Endodermal cell (in vitro differentiated cells): ENCODE measurements around the gene FBXO38. TPM values are rescaled to one million over a fixed set of nuclear protein-coding genes. Genes with fewer than 3 reads are reported as not detected.

ENCODE experiments used
- DNase-seq: peaks from one replicate; pipeline ENCODE4 v3.0.0-alpha.2; 2017
- H3K27ac ChIP-seq: 2 replicates; pipeline ENCODE4 v1.5.1; 2013; ENCODE audit warnings: mild to moderate bottlenecking, low read depth, low read length, moderate library complexity
- H3K27me3 ChIP-seq: 2 replicates; pipeline ENCODE4 v1.6.1; 2013; ENCODE audit warnings: mild to moderate bottlenecking, low read length, moderate library complexity; ENCODE audit not compliant: insufficient read depth, control insufficient read depth, poor library complexity, severe bottlenecking
- H3K36me3 ChIP-seq: 2 replicates; pipeline ENCODE4 v1.7.0; 2013; ENCODE audit warnings: mild to moderate bottlenecking, low read length, moderate library complexity; ENCODE audit not compliant: control insufficient read depth, insufficient read depth
- H3K4me1 ChIP-seq: one replicate; pipeline ENCODE4 v1.7.0; 2013; ENCODE audit warnings: low read length; ENCODE audit not compliant: control insufficient read depth, insufficient read depth
- H3K4me3 ChIP-seq: 2 replicates; pipeline ENCODE4 v1.5.1; 2013; ENCODE audit warnings: mild to moderate bottlenecking, low read length, moderate library complexity
- H3K9ac ChIP-seq: 2 replicates; pipeline ENCODE4 v1.6.1; 2013; ENCODE audit warnings: mild to moderate bottlenecking, low read length, moderate library complexity; ENCODE audit not compliant: poor library complexity, severe bottlenecking; ENCODE audit errors: extremely low read depth
- H3K9me3 ChIP-seq: 2 replicates; pipeline ENCODE4 v1.6.1; 2013; ENCODE audit warnings: mild to moderate bottlenecking, low read length, moderate library complexity; ENCODE audit not compliant: control insufficient read depth
- H3K27ac Mint-ChIP-seq: 2 replicates; pipeline ENCODE4 v1.8.0; 2020; ENCODE audit warnings: mixed read lengths
- H3K27me3 Mint-ChIP-seq: 2 replicates; pipeline ENCODE4 v1.8.0; 2021; ENCODE audit warnings: mild to moderate bottlenecking, mixed read lengths; ENCODE audit not compliant: insufficient read depth
- H3K36me3 Mint-ChIP-seq: 2 replicates; pipeline ENCODE4 v1.8.0; 2020; ENCODE audit warnings: low read depth, mixed read lengths
- H3K4me1 Mint-ChIP-seq: 2 replicates; pipeline ENCODE4 v1.8.0; 2020; ENCODE audit warnings: mixed read lengths
- H3K4me3 Mint-ChIP-seq: 2 replicates; pipeline ENCODE4 v1.8.0; 2020; ENCODE audit warnings: mild to moderate bottlenecking, moderate library complexity, mixed read lengths
- H3K9me3 Mint-ChIP-seq: 2 replicates; pipeline ENCODE4 v1.8.0; 2020; ENCODE audit warnings: mild to moderate bottlenecking, mixed read lengths
- CTCF ChIP-seq: fragments of 200-600 bp; sonication (generic); conservative IDR thresholded peaks from 2 replicates; pipeline ENCODE4 v1.5.0; 2021; ENCODE audit warnings: antibody characterized with exemption, mild to moderate bottlenecking
- WGBS, 2 experiments: methylation state at CpG; one replicate each; pipeline versions ENCODE4 v1.1.5 to v1.1.7; 2013; ENCODE audit warnings: missing lambda C conversion rate in 2 of 2, mixed read lengths in 1 of 2; ENCODE audit not compliant: insufficient coverage in 1 of 2, insufficient read length in 1 of 2; 5-methylcytosine and 5-hydroxymethylcytosine counted together
- total RNA-seq, 2 donors: library from RNA; stranded (reverse); fragmentation: NEBNext Ultra II Directional in 1 of 2; extraction: Animal tissue kit (Norgen Biotek cat#: 25700) in 1 of 2; gene quantifications; 2 replicates in 1 of 2; 3 replicates in 1 of 2; pipeline ENCODE4 v1.2.1, GENCODE V29; 2021

The FBXO38 gene
- total RNA-seq, 2 donors from 2014 or later: 45.4 to 49.7 TPM

- H3K4me1 Mint-ChIP-seq: no peaks in the 10 kb centered on the region
- 92 to 94% methylated on average over 2 to 3 of the region's 3 CpGs for WGBS, 2 experiments
- H3K27me3 ChIP-seq: peaks cover 24% of the 10 kb centered on the region
These were observed 100.0 kb downstream of the FBXO38 start for GRCh38 chr5:148483750-148484149.

GRCh38 chr5:148484651-148485050 lies 100.9 kb downstream of the FBXO38 start:
- Mint-ChIP-seq H3K4me1 (no peaks in the 10 kb centered on the region), H3K36me3 (no peaks in the 10 kb centered on the region), H3K27me3 (peaks cover 51% of the 10 kb centered on the region), H3K27ac (no peak overlapping the region), H3K9me3 (no peaks in the 10 kb centered on the region), H3K4me3 (no peak overlapping the region)
- Histone ChIP-seq H3K4me3 (no peak overlapping the region), H3K27me3 (peaks cover 30% of the 10 kb centered on the region), H3K27ac (no peak overlapping the region), H3K9me3 (no peaks in the 10 kb centered on the region), H3K4me1 (no peaks in the 10 kb centered on the region), H3K36me3 (no peaks in the 10 kb centered on the region), H3K9ac (no peak overlapping the region)
- DNase-seq: no peak
- no peak for TF ChIP-seq CTCF

More at GRCh38 chr5:148483750-148484149, 100.0 kb downstream of the FBXO38 start:
- Mint-ChIP-seq H3K27ac (no peak overlapping the region), H3K9me3 (no peaks in the 10 kb centered on the region), H3K27me3 (peaks cover 43% of the 10 kb centered on the region), H3K36me3 (no peaks in the 10 kb centered on the region), H3K4me3 (no peak overlapping the region)
- no peak for TF ChIP-seq CTCF
- Histone ChIP-seq H3K36me3 (no peaks in the 10 kb centered on the region), H3K4me3 (no peak overlapping the region), H3K4me1 (no peaks in the 10 kb centered on the region), H3K27ac (no peak overlapping the region), H3K9ac (no peak overlapping the region), H3K9me3 (no peaks in the 10 kb centered on the region)
- no peak for DNase-seq

DNA sequence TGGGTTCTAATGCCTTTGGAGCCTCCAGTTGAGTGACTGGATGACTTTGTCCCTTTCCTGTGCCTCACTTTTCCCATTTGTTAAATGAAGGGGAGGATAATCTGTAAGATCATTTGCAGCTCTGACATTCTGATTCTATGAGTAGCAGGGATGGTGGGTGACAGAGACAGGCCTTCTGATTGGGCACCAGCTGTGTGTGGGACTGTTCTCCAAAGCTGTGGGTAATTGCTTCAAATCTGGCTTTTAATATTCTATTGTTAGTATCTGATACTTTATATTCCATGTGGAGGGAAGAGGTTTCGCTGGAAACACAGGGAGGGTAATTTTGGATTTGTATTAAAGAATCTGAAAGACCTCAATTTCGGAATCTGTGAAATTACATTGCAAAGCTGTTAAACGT lies 102.7 kb downstream of the FBXO38 start:
- H3K4me1 Mint-ChIP-seq: no peaks in the 10 kb centered on the region
- TF ChIP-seq CTCF: no peak
- Histone ChIP-seq H3K9me3 (no peaks in the 10 kb centered on the region), H3K9ac (no peak overlapping the region), H3K36me3 (no peaks in the 10 kb centered on the region), H3K4me3 (no peak overlapping the region), H3K27ac (no peak overlapping the region), H3K4me1 (no peaks in the 10 kb centered on the region), H3K27me3 (peaks cover 36% of the 10 kb centered on the region)
- no peak overlapping the region for H3K4me3 Mint-ChIP-seq
- no peak for DNase-seq
- H3K9me3 Mint-ChIP-seq: no peaks in the 10 kb centered on the region
- H3K27me3 Mint-ChIP-seq: peaks cover 64% of the 10 kb centered on the region
- no peaks in the 10 kb centered on the region for H3K36me3 Mint-ChIP-seq
- H3K27ac Mint-ChIP-seq: no peak overlapping the region
- 87% methylated on average over 3 of the region's 3 CpGs; no CpG with 5 or more reads in 1 of the 2 experiments for WGBS, 2 experiments
